Ovary (tissue), 9 donors: ENCODE data around the gene PTH1R. TPM values are rescaled to one million over a fixed set of nuclear protein-coding genes. Genes with fewer than 3 reads are reported as not detected.

Experiments used
- DNase-seq, 5 donors: peaks; one replicate each; pipeline ENCODE4 v3.0.0-alpha.2; 2019 to 2020
- H3K27ac ChIP-seq, 2 donors: fragments of 200-600 bp; one replicate each; pipeline versions ENCODE4 v1.5.1 to v1.8.0; 2019 to 2022
- H3K27me3 ChIP-seq: fragments of 200-600 bp; one replicate; pipeline ENCODE4 v1.8.0; 2022
- H3K36me3 ChIP-seq: fragments of 200-600 bp; sonication (generic); one replicate; pipeline ENCODE4 v1.5.1; 2019
- H3K4me1 ChIP-seq: one replicate; pipeline ENCODE4 v1.8.1; 2013; ENCODE audit warnings: mild to moderate bottlenecking, moderate library complexity; ENCODE audit not compliant: insufficient read depth
- H3K4me3 ChIP-seq: fragments of 200-600 bp; sonication (generic); one replicate; pipeline ENCODE4 v1.5.1; 2017
- H3K9me3 ChIP-seq, 2 donors: fragments of 200-600 bp in 1 of 2; sonication (generic) in 1 of 2; one replicate each; pipeline versions ENCODE4 v1.5.1 to v1.8.1; 2013 to 2019; ENCODE audit warnings: mild to moderate bottlenecking in 1 of 2, moderate library complexity in 1 of 2
- EP300 ChIP-seq: sonication (generic); formaldehyde crosslinking; IDR thresholded peaks from one replicate; pipeline ENCODE4 v1.6.1; 2017; ENCODE audit warnings: antibody characterized with exemption
- POLR2A ChIP-seq: fragments of 450-650 bp; IDR thresholded peaks from one replicate; pipeline ENCODE4 v1.6.1; 2017; ENCODE audit warnings: antibody characterized with exemption, mild to moderate bottlenecking, moderate library complexity
- WGBS, 3 donors: extraction: QIAGEN DNeasy Blood & Tissue Kit in 1 of 3; methylation state at CpG; one replicate each; pipeline versions ENCODE4 v1.1.5 to v1.1.7; 2013 to 2017; 5-methylcytosine and 5-hydroxymethylcytosine counted together
- intact Hi-C, 4 donors: fragments of 100-400 bp; cut with DNase I; formaldehyde crosslinking; loops; one replicate each; pipeline versions ENCODE4 v1.11.0 to v1.15.1; 2022 to 2023
- polyA plus RNA-seq, 2 donors: library from polyadenylated mRNA; stranded (reverse); fragments of 200-250 nt in 1 of 2; fragments of 350-450 nt in 1 of 2; fragmentation: Illumina TruSeq in 1 of 2; extraction: RNeasy Lipid Tissue Mini Kit (QIAGEN cat#74804) in 1 of 2; gene quantifications; one replicate each; pipeline ENCODE4 v1.2.3, GENCODE V29; 2013 to 2014
- total RNA-seq, 7 donors: library from RNA; depleted of rRNA in 2 of 7; stranded (reverse); fragments of >200 nt in 2 of 7; fragmentation: NEBNext Ultra II Directional in 3 of 7; extraction: Animal tissue kit (Norgen Biotek cat#: 25700) in 3 of 7; gene quantifications; one replicate each; pipeline versions ENCODE4 v1.1.0 to v1.2.4, GENCODE V29; 2016 to 2023
- TF ChIP-seq, protein P1 (sequence below), 3 donors: fragments of 450-650 bp in 2 of 3; fragments of 200-600 bp in 1 of 3; IDR thresholded peaks; one replicate each; pipeline versions ENCODE4 v1.5.1 to v1.8.0; 2016 to 2022; ENCODE audit warnings: antibody characterized with exemption in 3 of 3, mild to moderate bottlenecking in 1 of 3
- donor health status: DM: no; HTN: no; CAD: no; lungs with moderate emphysema.
- donor health status: DM: no; HTN: no; CAD: no.
- donor health status: Bipolar disorder and iron deficiency.
- donor health status: DM: yes; HTN: yes; CAD: no.
- donor health status: DM: no; HTN: no; CAD: no.
- donor health status: DM: yes; HTN: yes; CAD: no.

The PTH1R gene
- total and polyA plus RNA-seq, 9 donors = 3.8 to 23.9 (median 12.3) TPM

DNA sequence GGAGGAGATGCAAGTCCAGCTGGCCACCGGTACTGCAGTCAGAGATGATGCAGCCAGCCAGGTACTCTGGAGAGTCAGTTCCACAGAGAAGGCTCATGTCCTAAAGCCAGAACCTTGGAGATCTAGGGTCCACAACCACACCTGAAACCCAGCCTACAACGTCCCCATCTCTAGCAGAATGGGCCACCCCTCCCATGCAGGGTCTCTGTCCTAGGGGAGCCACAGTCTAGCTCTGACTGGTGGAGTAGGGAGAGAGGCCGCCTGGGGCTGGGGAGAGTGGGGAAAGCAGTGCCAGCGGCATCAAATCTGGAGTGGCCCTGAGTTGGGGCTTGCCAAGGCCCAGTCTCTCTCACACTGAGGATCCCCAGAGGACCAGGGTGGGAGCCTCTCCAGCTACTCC lies 43.5 kb downstream of the PTH1R start:
- Histone ChIP-seq H3K4me1 (no peaks in the 10 kb centered on the region), H3K4me3 (no peak overlapping the region), H3K36me3 (no peaks in the 10 kb centered on the region), H3K27ac (no peak overlapping the region), H3K9me3 (no peaks in the 10 kb centered on the region), H3K27me3 (no peaks in the 10 kb centered on the region)
- TF ChIP-seq EP300 = no peak
- TF ChIP-seq, protein P1, sequence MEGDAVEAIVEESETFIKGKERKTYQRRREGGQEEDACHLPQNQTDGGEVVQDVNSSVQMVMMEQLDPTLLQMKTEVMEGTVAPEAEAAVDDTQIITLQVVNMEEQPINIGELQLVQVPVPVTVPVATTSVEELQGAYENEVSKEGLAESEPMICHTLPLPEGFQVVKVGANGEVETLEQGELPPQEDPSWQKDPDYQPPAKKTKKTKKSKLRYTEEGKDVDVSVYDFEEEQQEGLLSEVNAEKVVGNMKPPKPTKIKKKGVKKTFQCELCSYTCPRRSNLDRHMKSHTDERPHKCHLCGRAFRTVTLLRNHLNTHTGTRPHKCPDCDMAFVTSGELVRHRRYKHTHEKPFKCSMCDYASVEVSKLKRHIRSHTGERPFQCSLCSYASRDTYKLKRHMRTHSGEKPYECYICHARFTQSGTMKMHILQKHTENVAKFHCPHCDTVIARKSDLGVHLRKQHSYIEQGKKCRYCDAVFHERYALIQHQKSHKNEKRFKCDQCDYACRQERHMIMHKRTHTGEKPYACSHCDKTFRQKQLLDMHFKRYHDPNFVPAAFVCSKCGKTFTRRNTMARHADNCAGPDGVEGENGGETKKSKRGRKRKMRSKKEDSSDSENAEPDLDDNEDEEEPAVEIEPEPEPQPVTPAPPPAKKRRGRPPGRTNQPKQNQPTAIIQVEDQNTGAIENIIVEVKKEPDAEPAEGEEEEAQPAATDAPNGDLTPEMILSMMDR (IDR thresholded peaks at IDR 0.05) = no peak
- no peak for TF ChIP-seq POLR2A
- 81 to 98% (median 90%) methylated on average over 4 of the region's 4 CpGs for WGBS, 3 donors
- intact Hi-C loops = loop anchor here in 1 of 4 donors (5.0 kb wide), 1 partner anchor 76 kb away; no protein-coding TSS in a partner anchor
- peak in 1 of 5 donors; percentile 5 for DNase-seq

DNA sequence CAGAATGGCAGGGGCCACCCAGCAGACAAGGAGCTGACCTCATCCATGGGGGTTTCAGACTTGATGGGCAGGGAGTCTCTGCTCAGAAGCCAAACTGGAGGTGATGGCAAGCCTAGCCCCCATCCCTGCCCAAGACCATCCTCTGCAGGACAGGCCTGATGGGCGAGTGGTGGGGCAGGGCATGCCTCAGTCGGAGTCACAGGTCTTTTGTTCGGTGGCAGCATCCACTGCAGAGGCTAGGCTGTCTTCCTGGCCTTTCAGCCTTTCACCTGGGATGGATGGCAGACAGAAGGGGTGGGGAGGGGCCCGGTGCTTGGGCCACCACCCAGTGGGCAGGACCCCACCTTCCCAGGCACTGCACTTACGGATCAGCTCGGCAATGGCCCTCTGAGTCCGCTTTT lies 44.4 kb downstream of the PTH1R start:
- DNase-seq = peak in 1 of 5 donors; percentile 24
- TF ChIP-seq, protein P1 (IDR thresholded peaks at IDR 0.05) = no peak
- no peak for TF ChIP-seq EP300
- TF ChIP-seq POLR2A = no peak
- Histone ChIP-seq H3K27me3 (no peaks in the 10 kb centered on the region), H3K4me3 (no peak overlapping the region), H3K27ac (no peak overlapping the region), H3K9me3 (no peaks in the 10 kb centered on the region), H3K36me3 (no peaks in the 10 kb centered on the region), H3K4me1 (no peaks in the 10 kb centered on the region)
- 88 to 94% (median 90%) methylated on average over 7 of the region's 7 CpGs for WGBS, 3 donors
- intact Hi-C loops = loop anchor here in 1 of 4 donors (5.0 kb wide), 1 partner anchor 75 kb away; no protein-coding TSS in a partner anchor

DNA sequence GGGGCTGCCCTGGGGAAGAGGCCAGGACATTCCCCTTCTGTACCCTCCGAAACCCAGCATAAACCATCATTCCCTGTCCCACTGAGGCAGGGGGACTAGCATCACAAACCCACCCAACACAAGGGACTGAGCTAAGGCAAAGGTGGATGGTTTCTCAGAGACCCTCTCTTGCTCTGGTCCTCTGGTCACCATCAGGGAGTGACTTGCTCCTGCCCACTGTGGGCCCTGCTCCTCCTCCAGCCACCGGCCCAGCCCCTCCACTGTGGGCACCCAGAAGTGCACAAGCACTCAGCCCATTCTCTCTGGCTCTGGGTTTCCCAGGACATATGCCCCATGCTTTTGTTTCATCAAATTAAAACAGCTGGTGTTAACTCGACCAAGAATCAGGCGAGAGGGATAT lies 44.9 kb downstream of the PTH1R start:
- TF ChIP-seq EP300 (no peak), POLR2A (no peak)
- TF ChIP-seq, protein P1 (IDR thresholded peaks at IDR 0.05) = no peak
- intact Hi-C loops = loop anchor here in 1 of 4 donors (5.0 kb wide), 1 partner anchor 75 kb away; no protein-coding TSS in a partner anchor
- no peak for DNase-seq
- Histone ChIP-seq H3K4me3 (no peak overlapping the region), H3K27ac (no peak overlapping the region), H3K36me3 (no peaks in the 10 kb centered on the region), H3K4me1 (no peaks in the 10 kb centered on the region), H3K27me3 (no peaks in the 10 kb centered on the region), H3K9me3 (no peaks in the 10 kb centered on the region)
- 90 to 96% (median 96%) methylated on average over 4 of the region's 4 CpGs for WGBS, 3 donors

DNA sequence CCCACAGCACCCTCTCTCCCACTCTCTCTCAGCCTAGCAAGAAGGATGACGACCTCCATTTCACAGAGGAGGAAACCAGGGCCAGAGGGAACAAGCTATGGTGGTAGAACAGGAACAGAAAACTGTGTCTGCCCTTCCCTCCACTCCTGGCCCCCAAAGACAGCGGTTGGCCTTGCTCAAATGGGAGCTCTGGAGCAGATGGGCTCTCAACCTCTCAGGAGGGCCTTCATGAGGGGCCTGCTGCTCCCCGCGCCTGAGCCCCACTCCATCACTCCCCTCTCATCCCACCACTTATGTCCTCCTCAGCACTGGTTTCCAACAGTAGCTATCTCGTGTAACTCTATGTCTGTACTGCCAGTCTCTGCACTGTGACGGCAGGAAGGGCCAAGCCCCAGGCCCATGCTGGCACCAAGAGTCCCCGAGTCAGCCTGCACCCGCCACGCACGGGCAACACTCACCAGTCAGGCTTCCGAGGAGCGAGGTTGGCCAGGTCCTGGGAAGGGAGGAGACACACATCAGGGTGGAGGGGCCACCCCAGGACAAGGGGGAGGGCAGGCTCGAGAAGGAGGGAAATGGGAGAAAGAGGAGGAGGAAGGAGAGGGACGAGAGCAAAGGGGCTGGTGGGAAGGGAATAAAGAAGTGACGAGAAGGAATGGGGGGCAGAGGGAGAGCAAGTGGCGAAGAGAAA lies 45.5 kb downstream of the PTH1R start:
- no peak overlapping the region for H3K27ac ChIP-seq
- WGBS, 3 donors = 85 to 88% (median 87%) methylated on average over 16 of the region's 16 CpGs
- intact Hi-C loops = loop anchor here in 1 of 4 donors (5.0 kb wide), 1 partner anchor 74 kb away; no protein-coding TSS in a partner anchor

More for the DNA sequence above, 45.5 kb downstream of the PTH1R start:
- Histone ChIP-seq H3K4me3 (no peak overlapping the region), H3K27me3 (no peaks in the 10 kb centered on the region), H3K4me1 (no peaks in the 10 kb centered on the region), H3K36me3 (no peaks in the 10 kb centered on the region), H3K9me3 (no peaks in the 10 kb centered on the region)
- peak in 1 of 5 donors; percentile 31 for DNase-seq
- TF ChIP-seq, protein P1 (IDR thresholded peaks at IDR 0.05) = no peak
- TF ChIP-seq EP300 (no peak), POLR2A (no peak)
